SK-N-SH treated with all-trans-retinoic acid at 6 μM for 48 hours (cell line): ENCODE measurements around the gene SUSD6.

ENCODE experiments used
- ZC3H10 ChIP-seq: fragments of 250-450 bp; sonication (Bioruptor Pico); IDR thresholded peaks from 2 replicates; pipeline ENCODE4 v1.5.1; 2021; ENCODE audit warnings: mild to moderate bottlenecking, moderate library complexity
- ZFP3 ChIP-seq: fragments of 250-450 bp; sonication (Bioruptor Pico); IDR thresholded peaks from 2 replicates; pipeline ENCODE4 v1.5.0; 2020; ENCODE audit warnings: mild to moderate bottlenecking, moderate library complexity
- ZFP30 ChIP-seq: fragments of 450-650 bp; formaldehyde crosslinking; IDR thresholded peaks from 2 replicates; pipeline ENCODE4 v1.5.0; 2022; ENCODE audit warnings: mild to moderate bottlenecking, moderate library complexity
- ZNF8 ChIP-seq: fragments of 450-650 bp; formaldehyde crosslinking; IDR thresholded peaks from 2 replicates; pipeline ENCODE4 v1.5.0; 2020; ENCODE audit warnings: mild to moderate bottlenecking, moderate library complexity
- TF ChIP-seq, protein P1 (sequence below): fragments of 250-450 bp; sonication (Bioruptor Pico); IDR thresholded peaks from 2 replicates; pipeline ENCODE4 v1.8.0; 2020; ENCODE audit warnings: mild to moderate bottlenecking, moderate library complexity, borderline replicate concordance

DNA sequence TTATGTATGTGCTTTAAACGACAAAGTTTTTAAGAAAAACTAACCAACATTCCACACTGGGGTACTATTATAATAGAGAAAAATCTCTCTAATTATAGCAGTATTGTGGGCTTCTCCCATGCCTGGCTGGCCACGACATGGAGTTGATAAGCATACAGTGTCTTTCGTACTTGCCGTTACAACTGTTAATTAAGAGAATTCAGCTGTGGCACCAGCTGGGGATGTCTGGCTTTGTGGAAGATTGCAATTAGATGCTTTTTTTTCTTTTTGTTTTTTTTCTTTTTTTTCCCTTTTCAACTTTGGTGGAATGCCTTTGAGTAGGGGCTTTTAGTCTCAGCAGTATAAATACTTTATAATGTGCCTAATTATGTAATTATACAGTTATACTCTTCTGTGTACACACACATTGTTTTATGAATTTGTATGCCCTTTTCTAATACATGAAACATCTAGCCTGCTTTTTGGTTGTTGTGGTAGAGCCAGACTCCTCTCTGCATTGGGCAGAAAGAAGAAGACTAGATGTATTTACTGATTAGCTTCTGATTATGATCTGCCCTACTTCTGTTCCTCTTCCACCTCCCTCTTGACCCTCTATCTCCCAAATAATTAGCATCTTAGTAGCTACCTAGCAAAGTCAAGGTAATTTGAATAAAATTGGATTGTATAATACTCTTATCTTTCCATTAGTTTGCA, 76.4 kb downstream of the SUSD6 start:
- no peak for TF ChIP-seq ZNF8
- TF ChIP-seq ZC3H10 (CRISPR knock-in tag): no peak
- TF ChIP-seq ZFP3 (CRISPR knock-in tag): no peak
- TF ChIP-seq, protein P1, sequence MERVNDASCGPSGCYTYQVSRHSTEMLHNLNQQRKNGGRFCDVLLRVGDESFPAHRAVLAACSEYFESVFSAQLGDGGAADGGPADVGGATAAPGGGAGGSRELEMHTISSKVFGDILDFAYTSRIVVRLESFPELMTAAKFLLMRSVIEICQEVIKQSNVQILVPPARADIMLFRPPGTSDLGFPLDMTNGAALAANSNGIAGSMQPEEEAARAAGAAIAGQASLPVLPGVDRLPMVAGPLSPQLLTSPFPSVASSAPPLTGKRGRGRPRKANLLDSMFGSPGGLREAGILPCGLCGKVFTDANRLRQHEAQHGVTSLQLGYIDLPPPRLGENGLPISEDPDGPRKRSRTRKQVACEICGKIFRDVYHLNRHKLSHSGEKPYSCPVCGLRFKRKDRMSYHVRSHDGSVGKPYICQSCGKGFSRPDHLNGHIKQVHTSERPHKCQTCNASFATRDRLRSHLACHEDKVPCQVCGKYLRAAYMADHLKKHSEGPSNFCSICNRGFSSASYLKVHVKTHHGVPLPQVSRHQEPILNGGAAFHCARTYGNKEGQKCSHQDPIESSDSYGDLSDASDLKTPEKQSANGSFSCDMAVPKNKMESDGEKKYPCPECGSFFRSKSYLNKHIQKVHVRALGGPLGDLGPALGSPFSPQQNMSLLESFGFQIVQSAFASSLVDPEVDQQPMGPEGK (CRISPR knock-in tag): no peak
- no peak for TF ChIP-seq ZFP30 (CRISPR knock-in tag)
